Measurements from ENCODE around the gene SCNN1A.
"Not testable (repeated sequence)": the region's sequence is repeated elsewhere in the genome, so short reads cannot be mapped to it uniquely, and the experiment has no call there.

SCNN1A gene

DNA sequence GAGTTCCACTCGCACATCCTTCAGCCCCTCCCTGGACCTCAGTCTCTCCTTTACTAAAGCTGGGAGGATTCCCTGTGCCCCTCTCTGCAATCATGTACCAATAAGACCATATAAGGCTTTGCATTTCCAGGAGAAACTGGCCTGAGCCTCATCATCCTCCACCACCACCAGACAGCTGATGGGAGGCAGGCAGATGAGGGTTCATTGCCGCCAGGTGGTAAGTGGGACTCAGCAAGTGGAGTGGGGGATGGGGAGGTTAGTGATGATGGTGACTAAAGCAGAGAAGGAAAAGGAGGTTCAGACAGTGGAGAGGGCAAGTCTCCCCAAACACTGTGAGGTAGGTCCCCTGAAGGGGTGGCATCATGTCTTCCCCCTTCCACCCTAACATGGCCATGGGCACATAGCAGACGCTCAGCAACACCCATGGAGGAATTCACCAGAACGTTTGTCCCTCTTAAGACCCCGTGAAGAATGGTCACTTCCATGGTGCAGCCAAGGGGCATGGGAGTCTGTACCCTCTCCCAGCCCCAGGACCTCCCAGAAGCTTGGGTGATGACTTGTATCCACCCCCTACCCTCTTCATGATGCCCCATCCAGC is 29.0 kb downstream of the SCNN1A start:
- no peak overlapping the region for H3K27ac ChIP-seq (ENCODE audit: low read depth, low read length, poor library complexity, severe bottlenecking)
- no peak overlapping the region for H3K9ac ChIP-seq (ENCODE audit: low read length)
- H3K4me3 ChIP-seq (ENCODE audit: low read depth, low read length, poor library complexity, severe bottlenecking) = no peak overlapping the region
- no peaks in the 10 kb centered on the region for H3K9me3 ChIP-seq (ENCODE audit: low read length)
- no peaks in the 10 kb centered on the region for H3K79me2 ChIP-seq (ENCODE audit: insufficient read depth, low read length)
- H3K27me3 ChIP-seq (ENCODE audit: insufficient read depth, low read length) = peaks cover 7% of the 10 kb centered on the region; the same call in 1 of the 2 replicates
- no peak for TF ChIP-seq EZH2 (IDR thresholded peaks at IDR 0.05; ENCODE audit: borderline replicate concordance, low read length)
- TF ChIP-seq, protein P1, sequence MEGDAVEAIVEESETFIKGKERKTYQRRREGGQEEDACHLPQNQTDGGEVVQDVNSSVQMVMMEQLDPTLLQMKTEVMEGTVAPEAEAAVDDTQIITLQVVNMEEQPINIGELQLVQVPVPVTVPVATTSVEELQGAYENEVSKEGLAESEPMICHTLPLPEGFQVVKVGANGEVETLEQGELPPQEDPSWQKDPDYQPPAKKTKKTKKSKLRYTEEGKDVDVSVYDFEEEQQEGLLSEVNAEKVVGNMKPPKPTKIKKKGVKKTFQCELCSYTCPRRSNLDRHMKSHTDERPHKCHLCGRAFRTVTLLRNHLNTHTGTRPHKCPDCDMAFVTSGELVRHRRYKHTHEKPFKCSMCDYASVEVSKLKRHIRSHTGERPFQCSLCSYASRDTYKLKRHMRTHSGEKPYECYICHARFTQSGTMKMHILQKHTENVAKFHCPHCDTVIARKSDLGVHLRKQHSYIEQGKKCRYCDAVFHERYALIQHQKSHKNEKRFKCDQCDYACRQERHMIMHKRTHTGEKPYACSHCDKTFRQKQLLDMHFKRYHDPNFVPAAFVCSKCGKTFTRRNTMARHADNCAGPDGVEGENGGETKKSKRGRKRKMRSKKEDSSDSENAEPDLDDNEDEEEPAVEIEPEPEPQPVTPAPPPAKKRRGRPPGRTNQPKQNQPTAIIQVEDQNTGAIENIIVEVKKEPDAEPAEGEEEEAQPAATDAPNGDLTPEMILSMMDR (IDR thresholded peaks at IDR 0.05; ENCODE audit: low read length) = no peak
- no peaks in the 10 kb centered on the region for H3K36me3 ChIP-seq (ENCODE audit: insufficient read depth, low read length)
- H4K20me1 ChIP-seq (ENCODE audit: insufficient read depth, low read length) = no peaks in the 10 kb centered on the region
- no peaks in the 10 kb centered on the region for H3K4me1 ChIP-seq (ENCODE audit: insufficient read depth, low read length, severe bottlenecking)
- H3K4me2 ChIP-seq (ENCODE audit: low read length) = no peak overlapping the region
- H3K9me2 ChIP-seq (ENCODE audit: low read depth, low read length) = no peaks in the 10 kb centered on the region
- no peaks in the 10 kb centered on the region for H3F3A ChIP-seq (ENCODE audit: insufficient read depth, low read length)
- H2AFZ ChIP-seq (ENCODE audit: low read length) = no peak overlapping the region

DNA sequence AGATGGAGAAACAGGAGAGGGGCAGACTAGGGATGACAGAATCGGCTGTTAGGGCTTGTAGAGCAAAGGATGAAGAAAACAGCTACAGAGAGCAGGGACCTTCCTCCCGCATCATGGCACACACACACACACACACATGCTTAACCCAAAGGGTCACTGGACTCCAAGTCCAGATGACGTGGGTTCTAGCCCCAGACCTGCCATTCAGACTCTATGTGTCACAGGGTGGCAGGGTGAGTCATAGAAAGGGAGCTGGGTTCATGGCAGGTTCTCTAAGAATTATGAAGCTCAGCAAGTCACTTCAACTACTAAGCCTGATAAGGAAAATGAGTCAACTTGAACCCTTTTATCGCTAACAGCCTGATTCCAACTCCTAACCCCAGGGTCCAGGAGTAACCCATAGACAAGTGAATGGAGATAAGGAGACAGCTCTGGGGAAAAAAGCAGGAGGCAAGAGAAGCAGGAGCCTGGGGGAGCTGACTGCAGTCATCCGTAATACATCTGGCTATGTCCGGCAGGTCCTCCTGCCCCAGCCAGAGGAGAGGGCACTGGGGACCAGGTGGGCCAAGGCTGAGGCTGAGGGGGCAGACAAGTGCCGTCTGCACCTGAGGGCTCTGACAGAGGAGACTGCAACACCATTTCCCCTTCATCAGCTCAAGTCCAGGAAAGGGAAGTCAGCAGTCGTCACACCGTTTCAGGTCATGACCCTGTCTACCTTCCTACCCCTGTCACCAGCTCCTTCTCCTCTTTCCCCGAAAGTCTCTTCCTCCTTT is 29.9 kb downstream of the SCNN1A start:
- Histone ChIP-seq H3F3A (ENCODE audit: insufficient read depth, low read length) (no peaks in the 10 kb centered on the region), H3K4me1 (ENCODE audit: insufficient read depth, low read length, severe bottlenecking) (no peaks in the 10 kb centered on the region), H3K9ac (ENCODE audit: low read length) (no peak overlapping the region), H3K36me3 (ENCODE audit: insufficient read depth, low read length) (no peaks in the 10 kb centered on the region), H3K27ac (ENCODE audit: low read depth, low read length, poor library complexity, severe bottlenecking) (no peak overlapping the region), H3K4me3 (ENCODE audit: low read depth, low read length, poor library complexity, severe bottlenecking) (no peak overlapping the region), H4K20me1 (ENCODE audit: insufficient read depth, low read length) (no peaks in the 10 kb centered on the region), H3K27me3 (ENCODE audit: insufficient read depth, low read length) (peaks cover 7% of the 10 kb centered on the region; the same call in 1 of the 2 replicates), H3K79me2 (ENCODE audit: insufficient read depth, low read length) (no peaks in the 10 kb centered on the region), H3K4me2 (ENCODE audit: low read length) (no peak overlapping the region), H3K9me2 (ENCODE audit: low read depth, low read length) (no peaks in the 10 kb centered on the region), H3K9me3 (ENCODE audit: low read length) (no peaks in the 10 kb centered on the region), H2AFZ (ENCODE audit: low read length) (no peak overlapping the region)
- TF ChIP-seq, protein P1 (IDR thresholded peaks at IDR 0.05; ENCODE audit: low read length) = no peak
- no peak for TF ChIP-seq EZH2 (IDR thresholded peaks at IDR 0.05; ENCODE audit: borderline replicate concordance, low read length)

DNA sequence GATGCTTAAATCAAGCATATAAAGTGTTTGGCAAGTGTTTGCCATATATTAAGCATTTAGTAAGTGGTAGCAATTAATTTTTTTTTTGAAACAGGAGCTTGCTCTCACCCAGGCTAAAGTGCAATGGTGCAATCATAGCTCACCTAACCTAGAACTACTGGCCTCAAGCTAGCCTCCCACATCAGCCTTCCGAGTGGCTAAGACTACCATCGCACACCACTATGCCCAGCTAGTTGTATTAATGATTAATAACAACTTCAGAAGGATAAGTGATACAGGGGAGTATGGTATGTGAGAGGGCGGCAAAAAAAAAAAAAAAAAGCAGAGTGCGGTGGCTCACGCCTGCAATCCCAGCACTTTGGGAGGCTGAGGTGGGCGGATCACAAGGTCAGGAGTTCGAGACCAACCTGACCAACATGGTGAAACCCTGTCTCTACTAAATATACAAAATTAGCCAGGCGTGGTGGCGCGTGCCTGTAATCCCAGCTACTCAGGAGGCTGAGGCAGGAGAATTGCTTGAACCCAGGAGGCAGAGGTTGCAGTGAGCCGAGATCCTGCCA is 31.2 kb downstream of the SCNN1A start:
- H4K20me1 ChIP-seq (ENCODE audit: insufficient read depth, low read length); H3K4me1 ChIP-seq (ENCODE audit: insufficient read depth, low read length, severe bottlenecking); H3K27me3 ChIP-seq (ENCODE audit: insufficient read depth, low read length); H3K9me3 ChIP-seq (ENCODE audit: low read length); H3K27ac ChIP-seq (ENCODE audit: low read depth, low read length, poor library complexity, severe bottlenecking); H2AFZ ChIP-seq (ENCODE audit: low read length); H3K9me2 ChIP-seq (ENCODE audit: low read depth, low read length); H3K36me3 ChIP-seq (ENCODE audit: insufficient read depth, low read length); H3K79me2 ChIP-seq (ENCODE audit: insufficient read depth, low read length); H3K4me3 ChIP-seq (ENCODE audit: low read depth, low read length, poor library complexity, severe bottlenecking); H3K4me2 ChIP-seq (ENCODE audit: low read length); H3F3A ChIP-seq (ENCODE audit: insufficient read depth, low read length); H3K9ac ChIP-seq (ENCODE audit: low read length): not testable (repeated sequence)

Data from OCI-LY1 (cell line).